ENCODE results near the gene TMX1.

- no peak for TF ChIP-seq CTCF (tag by site-specific recombination; IDR thresholded peaks at IDR 0.05)
- no peak for TF ChIP-seq ZBTB49 (tag by site-specific recombination; IDR thresholded peaks at IDR 0.05; ENCODE audit: low read depth)
- no peak for TF ChIP-seq PATZ1 (tag by site-specific recombination; IDR thresholded peaks at IDR 0.05)
- TF ChIP-seq ZBTB7A (tag by site-specific recombination; IDR thresholded peaks at IDR 0.05; ENCODE audit: low read depth) = no peak
- no peak for TF ChIP-seq ZNF266 (tag by site-specific recombination; IDR thresholded peaks at IDR 0.05; ENCODE audit: low read depth)
Measured at GRCh38 chr14:51209457-51209856, 30.6 kb upstream of the TMX1 start.

Measured in HEK293 (cell line).